Measurements from ENCODE around the gene ZNF48. TPM values are rescaled to one million over a fixed set of nuclear protein-coding genes. Genes with fewer than 3 reads are reported as not detected.

The ZNF48 gene
- total and polyA plus RNA-seq, 9 donors: 2.7 to 9.8 (median 6.6) TPM

- Histone ChIP-seq H3K4me3 (no peak overlapping the region), H3K4me1 (ENCODE audit: insufficient read depth) (peaks cover 4% of the 10 kb centered on the region), H3K9me3 (no peaks in the 10 kb centered on the region), H3K27ac (no peak overlapping the region), H3K27me3 (no peaks in the 10 kb centered on the region), H3K36me3 (no peaks in the 10 kb centered on the region)
- WGBS, 3 donors: 84% methylated on average over 4 of the region's 4 CpGs
- TF ChIP-seq EP300 (IDR thresholded peaks at IDR 0.05) (no peak), CTCF (IDR thresholded peaks at IDR 0.05) (no peak), POLR2A (IDR thresholded peaks at IDR 0.05) (no peak)
- DNase-seq: no peak
- intact Hi-C loops (cut with DNase I): no loop called here
Measured at GRCh38 chr16:30380072-30380802, 15.0 kb upstream of the ZNF48 start.

DNA sequence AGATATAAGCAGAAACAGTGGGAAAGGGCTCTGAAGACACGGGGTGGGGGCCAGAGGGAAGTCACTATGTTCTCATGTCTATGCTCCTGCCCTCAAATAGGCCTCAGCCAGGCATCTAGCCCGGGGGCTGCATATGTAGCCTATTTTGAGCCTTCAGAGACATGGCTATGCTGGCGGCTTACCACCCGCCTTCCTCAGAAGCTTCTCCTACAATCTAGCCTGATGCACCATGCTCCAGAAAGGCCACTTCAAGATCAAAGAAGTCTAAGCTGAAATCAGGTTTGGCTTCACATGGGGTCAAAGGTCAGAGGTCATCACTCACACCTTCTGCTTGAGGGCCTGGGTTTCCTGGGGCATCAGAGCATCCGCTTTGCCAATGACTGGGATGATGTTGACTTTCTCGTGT lies 14.4 kb upstream of the ZNF48 start:
- no peaks in the 10 kb centered on the region for H3K27me3 ChIP-seq
- intact Hi-C loops (cut with DNase I): no loop called here
- H3K9me3 ChIP-seq: no peaks in the 10 kb centered on the region
- H3K4me1 ChIP-seq (ENCODE audit: insufficient read depth): peaks cover 4% of the 10 kb centered on the region
- WGBS, 3 donors: 74 to 76% (median 75%) methylated on average over 6 of the region's 6 CpGs
- no peak overlapping the region for H3K4me3 ChIP-seq
- peak in 1 of 5 donors; percentile 33 for DNase-seq
- no peaks in the 10 kb centered on the region for H3K36me3 ChIP-seq
- no peak overlapping the region for H3K27ac ChIP-seq
- no peak for TF ChIP-seq CTCF (IDR thresholded peaks at IDR 0.05)
- no peak for TF ChIP-seq POLR2A (IDR thresholded peaks at IDR 0.05)
- TF ChIP-seq EP300 (IDR thresholded peaks at IDR 0.05): no peak

DNA sequence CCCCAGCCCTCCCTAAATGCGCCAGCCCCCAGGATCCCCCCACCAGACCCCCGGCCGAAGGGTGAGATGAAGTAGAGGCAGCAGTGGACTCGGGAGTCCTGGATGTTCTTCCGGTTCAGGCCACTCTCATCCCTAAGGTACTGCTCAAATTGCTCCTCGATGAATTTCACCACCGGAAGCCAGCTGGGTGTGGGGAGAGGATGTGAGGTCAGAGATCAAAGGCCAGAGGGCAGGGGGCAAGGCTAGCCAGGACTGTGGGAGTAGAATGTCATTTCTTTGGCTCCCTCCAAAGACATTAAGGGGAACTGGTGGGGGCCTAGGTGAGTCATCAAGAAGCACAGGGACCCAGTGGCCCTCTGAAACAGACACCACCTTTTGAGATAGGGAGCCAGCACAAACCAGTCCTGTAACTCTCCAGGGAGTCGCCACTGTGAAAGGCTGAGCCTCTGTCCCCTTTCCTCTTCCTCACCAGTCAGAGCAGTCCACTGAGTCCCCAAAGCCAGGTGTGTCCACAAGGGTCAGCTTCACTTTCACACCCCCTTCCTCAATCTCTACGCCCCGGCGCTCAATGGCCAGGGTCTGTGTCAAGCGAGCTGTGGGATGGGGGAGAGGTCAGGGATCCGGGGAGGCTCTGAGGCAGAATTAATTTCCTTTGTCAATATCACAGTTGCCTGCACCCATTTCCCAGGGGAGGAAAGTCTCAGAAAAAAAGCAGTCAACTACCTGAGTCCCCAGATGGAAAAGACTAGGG lies 13.8 kb upstream of the ZNF48 start:
- Histone ChIP-seq H3K9me3 (no peaks in the 10 kb centered on the region), H3K27ac (no peak overlapping the region), H3K4me1 (ENCODE audit: insufficient read depth) (peaks cover 4% of the 10 kb centered on the region), H3K27me3 (no peaks in the 10 kb centered on the region), H3K36me3 (no peaks in the 10 kb centered on the region), H3K4me3 (no peak overlapping the region)
- WGBS, 3 donors: 71 to 79% (median 75%) methylated on average over 13 of the region's 13 CpGs
- TF ChIP-seq POLR2A (IDR thresholded peaks at IDR 0.05): no peak
- DNase-seq: peak in 1 of 5 donors; percentile 46
- intact Hi-C loops (cut with DNase I): no loop called here

- H3K9me3 ChIP-seq: no peaks in the 10 kb centered on the region
- DNase-seq: peak in 1 of 5 donors; percentile 39
- H3K27ac ChIP-seq: peak within 1 kb of the TSS in 1 of 2 donors; percentile 21
- H3K36me3 ChIP-seq: no peaks in the 10 kb centered on the region
- intact Hi-C loops (cut with DNase I): no loop called here
- 49 to 65% (median 56%) methylated on average over 12 of the region's 12 CpGs for WGBS, 3 donors
- no peaks in the 10 kb centered on the region for H3K27me3 ChIP-seq
- H3K4me3 ChIP-seq: no peak within 1 kb of the TSS
- H3K4me1 ChIP-seq (ENCODE audit: insufficient read depth): peaks cover 4% of the 10 kb centered on the region
- TF ChIP-seq CTCF (IDR thresholded peaks at IDR 0.05): no peak
- no peak for TF ChIP-seq POLR2A (IDR thresholded peaks at IDR 0.05)
- TF ChIP-seq EP300 (IDR thresholded peaks at IDR 0.05): no peak
Measured at GRCh38 chr16:30382111-30382881, 12.9 kb upstream of the ZNF48 start, which contains the start of gene SEPTIN1. Gene SEPTIN1, minus strand, starts transcription at chr16:30382561. Its CDS starts 19 bp downstream, at chr16:30382542.

All from ovary (tissue), 9 donors.